Suppressor macrophage (primary cell): ENCODE data around the gene TTLL4.

ENCODE experiments used
- DNase-seq, 4 experiments: peaks; one replicate each; pipeline ENCODE4 v3.0.0-alpha.2; 2020 to 2022
- total RNA-seq, 17 experiments: gene quantifications; one replicate each; lab custom pipeline; 2026; ENCODE audit warnings: mixed read lengths in 6 of 17, inconsistent platforms in 3 of 17; lab: John Stamatoyannopoulos, UW

TTLL4 gene
- total RNA-seq: 5.1 to 88.8 (median 42.6) reads per million in 17 experiments

DNA sequence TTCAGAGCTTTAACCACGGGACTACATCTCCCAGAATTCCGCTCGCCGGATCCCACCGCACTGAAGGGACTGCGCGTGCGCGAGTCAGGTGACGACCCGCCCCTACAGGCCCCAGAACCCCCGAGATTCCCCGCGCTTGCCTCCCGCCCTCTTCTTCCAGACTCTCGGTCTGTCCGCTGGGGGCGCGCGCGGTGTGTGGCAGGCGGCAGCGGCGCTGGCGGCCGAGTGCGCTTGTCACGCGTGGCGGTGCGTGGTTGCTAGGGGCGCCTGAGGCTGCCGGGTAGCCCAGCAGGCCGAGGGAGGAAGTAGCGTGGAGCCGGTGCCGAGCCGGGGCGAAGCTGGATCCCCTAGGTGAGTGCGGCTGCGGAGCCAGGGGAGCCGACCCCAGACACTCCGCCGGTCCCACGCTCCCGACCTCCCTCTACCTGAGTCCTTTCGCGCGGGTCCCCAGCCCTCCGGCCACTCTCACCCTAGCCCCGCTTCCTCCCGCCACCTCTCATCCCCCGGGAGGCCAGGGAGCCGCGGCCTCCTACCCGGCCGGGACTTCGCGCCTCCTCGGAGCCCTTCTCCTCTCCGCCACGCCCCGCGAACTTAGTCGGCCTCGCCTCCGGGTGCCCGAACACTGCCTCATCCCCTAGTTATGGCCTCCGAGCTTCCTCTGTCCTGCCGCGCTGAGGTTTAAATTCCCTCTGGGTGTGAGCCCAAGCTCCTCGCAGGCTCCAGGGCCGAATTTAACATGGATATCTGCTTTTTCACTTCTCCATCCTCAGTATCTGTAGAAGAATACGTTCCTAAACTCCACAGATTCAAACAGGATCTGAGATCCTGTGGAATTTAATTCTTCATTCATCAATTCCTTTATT is at the start of gene TTLL4:
Gene TTLL4, plus strand, starts transcription at position 149 of the 863 bp plus-strand sequence. CDS start 26,842 bp downstream, outside the sequence.
- peak; percentile 99 to 100 (median 100) for DNase-seq

DNA sequence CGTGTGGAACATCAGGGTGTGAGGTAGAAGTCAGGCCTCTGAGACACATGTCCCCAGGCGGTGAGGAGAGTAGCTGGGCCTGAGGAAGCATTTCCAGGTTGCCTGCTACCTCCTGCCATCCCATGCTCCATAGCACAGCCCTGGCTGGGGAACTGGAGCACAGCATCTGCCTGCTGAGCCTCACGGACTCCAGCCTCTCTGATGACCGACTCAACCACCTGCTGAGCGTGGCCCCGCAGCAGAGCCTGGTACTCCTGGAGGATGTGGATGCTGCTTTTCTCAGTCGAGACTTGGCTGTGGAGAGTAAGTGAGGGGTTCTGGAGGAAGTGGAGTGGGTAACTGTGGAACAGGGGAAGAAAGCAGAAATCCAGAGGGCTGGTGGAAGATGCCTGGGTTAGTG is 48.3 kb upstream of the TTLL4 start:
- DNase-seq: no peak

- DNase-seq: no peak
Observed at GRCh38 chr2:218662827-218663226, 47.8 kb upstream of the TTLL4 start.

- DNase-seq: no peak
Observed at GRCh38 chr2:218663901-218664300, 46.7 kb upstream of the TTLL4 start.

- no peak for DNase-seq
Observed at GRCh38 chr2:218664653-218665052, 46.0 kb upstream of the TTLL4 start.

DNA sequence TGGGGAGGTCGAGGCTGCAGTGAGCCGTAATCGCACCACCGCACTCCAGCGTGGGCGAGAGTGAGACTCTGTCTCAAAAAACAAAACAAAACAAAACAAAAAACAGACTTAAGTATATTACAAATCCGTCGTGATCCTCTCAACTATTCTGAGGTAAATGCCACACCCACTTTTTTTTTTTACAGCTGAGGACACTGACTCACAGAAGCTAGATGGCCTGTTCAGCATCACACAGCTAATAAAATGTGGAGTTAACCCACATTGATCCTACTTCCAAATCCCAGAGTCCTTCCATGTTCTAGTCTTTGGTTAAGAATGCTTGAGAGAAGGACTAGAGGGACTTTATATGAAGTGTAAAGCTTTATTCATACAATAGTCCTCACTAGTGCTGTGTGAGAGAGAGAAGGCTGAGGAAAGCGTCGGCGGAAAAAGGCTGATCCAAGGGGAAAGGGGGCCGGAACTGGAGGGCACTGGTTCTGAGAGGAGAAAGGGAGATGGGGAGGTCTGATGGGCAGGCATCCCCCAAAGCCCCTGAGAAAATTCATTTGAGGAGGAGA is 39.5 kb upstream of the TTLL4 start:
- DNase-seq: peak in 1 of 4 experiments; percentile 32

DNA sequence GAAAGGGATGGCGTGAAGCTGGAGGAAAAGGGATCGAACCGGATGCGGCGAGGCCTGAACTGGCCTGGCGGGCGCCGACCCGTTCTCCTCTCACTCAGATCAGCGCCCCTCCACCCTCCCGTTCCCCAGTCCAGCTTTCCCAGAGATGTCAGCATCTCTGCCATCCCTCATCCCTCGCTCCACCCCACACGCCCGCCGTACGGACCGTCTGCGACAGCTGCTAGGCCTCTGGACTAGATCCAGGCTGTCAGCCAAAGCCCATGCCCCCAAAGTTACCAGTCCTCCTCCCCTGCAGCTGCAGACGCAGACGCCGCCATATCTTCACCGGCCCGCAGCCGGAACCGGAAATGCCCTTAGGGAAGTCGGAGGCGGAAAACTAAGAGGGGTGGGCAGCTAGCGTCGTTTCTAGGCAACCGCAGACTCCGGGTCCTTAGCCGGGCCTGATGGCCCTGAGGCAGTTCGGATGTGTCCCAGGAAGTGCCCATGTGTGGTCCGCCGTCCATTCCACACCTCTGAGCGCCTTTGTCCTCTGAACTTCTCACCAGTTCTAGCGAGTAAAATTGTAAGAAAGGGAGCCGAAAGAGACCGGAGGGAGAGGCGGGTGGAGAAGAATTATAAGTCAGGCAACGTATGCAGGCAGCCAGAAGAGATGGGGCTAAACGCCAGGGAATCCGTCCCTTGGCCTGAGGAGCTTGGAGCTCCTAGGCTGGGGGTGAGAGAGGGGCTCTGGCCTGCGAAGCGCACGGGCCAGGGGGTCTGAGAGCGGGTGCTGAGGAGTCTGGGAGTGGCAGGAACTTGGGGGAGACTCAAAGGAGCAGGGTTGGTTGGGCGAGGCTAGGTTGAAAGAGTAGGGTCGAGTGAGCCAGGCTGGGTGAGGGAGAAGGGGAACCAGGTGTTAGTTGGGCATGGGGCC is 38.7 kb upstream of the TTLL4 start, which contains the start of the genes RNF25 and STK36:
Gene RNF25, minus strand, starts transcription at position 349 of the 913 bp plus-strand sequence. Its CDS starts 32 bp downstream, at position 317.
Gene STK36, plus strand, starts transcription at position 433 of the 913 bp plus-strand sequence. CDS start 744 bp downstream, outside the sequence.
- peak; percentile 79 to 91 (median 88) for DNase-seq

DNA sequence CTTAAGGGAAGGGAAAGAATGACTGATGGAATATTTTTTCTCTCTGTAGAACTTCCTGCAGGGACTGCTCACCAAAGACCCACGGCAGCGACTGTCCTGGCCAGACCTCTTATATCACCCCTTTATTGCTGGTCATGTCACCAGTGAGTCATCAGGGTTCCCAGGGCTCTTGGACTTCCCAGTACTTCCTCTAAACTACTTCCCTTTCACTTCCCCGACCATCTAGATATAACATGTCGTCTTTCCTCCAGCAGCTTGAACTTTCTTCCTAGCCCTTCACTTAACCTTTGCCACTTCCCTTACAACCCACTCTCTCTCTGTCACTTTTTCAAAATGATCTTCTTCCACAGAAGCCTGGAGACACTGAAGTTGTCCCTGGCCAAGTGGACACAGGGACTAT is 31.5 kb upstream of the TTLL4 start:
- DNase-seq: peak; percentile 89 to 97 (median 92)

DNA sequence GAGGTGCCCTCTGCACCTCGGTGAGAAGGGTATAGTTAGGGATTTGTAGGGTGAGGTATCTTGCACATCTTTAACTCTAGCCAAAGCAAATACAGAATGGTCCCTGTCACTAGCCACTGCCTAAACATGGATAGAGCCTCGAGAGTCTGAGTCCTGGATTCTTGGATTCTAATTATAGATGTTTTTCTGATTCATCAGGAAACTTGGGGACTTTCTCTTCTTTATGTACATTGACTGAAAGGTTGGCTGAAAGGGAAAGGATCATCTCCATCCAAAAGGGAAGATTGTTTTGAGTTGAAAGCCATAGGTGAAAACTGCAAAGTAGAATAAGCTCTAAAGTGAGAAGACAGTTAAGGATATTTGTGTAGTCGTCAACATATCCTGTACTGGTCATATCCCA is 30.6 kb upstream of the TTLL4 start:
- no peak for DNase-seq

DNA sequence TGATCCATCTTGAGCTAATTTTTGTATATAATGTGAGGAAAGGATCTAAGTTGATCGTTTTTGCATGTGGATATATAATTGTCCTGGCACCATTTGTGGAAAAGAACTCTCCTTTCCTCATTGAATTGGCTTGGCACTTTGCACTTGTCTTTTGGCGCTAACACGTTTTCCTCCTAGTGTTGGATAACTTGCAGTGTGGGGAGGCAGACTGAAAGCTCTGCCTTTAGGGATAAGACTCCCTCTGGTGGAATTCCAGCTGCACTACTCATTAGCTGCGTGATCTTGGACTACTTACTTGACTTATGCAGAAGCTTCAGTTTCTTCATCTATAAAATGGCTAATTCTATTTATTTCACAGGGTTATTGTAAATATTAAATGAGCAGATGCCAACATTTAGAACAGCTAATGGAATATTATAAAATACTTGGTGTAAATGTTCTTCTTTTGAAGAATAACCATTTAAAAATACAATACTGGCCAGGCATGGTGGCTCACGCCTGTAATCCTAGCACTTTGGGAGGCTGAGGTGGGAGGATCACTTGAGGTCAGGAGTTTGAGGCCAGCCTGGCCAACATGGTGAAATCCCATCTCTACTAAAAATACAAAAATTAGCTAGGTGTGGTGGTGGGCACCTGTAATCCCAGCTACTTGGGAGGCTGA is 23.1 kb upstream of the TTLL4 start:
- DNase-seq: peak; percentile 81 to 91 (median 86)

- DNase-seq: no peak
Observed at GRCh38 chr2:218691234-218691633, 19.4 kb upstream of the TTLL4 start.

- no peak for DNase-seq
Observed at GRCh38 chr2:218694405-218695145, 16.1 kb upstream of the TTLL4 start.

- no peak for DNase-seq
Observed at GRCh38 chr2:218698885-218699284, 11.8 kb upstream of the TTLL4 start.

DNA sequence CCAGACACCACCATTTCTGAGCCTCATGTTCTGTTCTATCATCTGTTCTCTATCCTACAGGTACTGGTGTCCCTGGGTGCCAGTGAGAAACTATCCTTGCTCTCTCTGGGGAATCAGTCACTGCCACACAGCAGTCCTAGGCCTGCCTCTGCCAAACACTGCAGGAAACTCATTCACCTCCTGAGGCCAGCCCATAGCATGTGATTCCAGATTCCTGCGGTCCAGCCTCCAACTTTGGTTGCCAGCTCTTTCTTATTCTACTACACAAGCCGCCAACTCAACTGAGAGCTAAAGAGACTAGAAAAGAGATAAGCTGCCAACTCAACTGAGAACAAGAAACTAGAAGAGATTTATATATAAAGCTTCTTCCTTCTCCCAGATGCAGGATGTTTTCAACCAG is 8.8 kb upstream of the TTLL4 start:
- DNase-seq: no peak

DNA sequence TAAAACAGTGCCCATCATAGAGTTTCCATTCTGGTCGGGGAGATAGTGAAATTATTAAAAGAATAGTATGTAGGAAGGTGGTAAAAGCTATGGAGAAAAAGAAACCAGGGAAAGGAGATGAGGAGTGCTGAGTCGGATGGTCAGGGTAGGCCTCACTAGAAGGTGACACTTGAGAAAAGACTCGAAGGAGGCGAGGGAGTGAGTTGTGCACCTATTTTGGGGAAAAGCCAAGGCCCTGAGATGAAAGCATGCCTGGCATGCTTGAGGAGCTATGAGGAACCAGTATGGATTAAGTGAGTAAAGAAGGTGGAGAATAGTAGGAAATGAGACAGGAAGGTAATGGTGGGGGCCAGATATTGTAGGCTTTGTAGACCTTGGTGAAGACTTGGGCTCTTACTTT is 7.3 kb upstream of the TTLL4 start:
- no peak for DNase-seq

DNA sequence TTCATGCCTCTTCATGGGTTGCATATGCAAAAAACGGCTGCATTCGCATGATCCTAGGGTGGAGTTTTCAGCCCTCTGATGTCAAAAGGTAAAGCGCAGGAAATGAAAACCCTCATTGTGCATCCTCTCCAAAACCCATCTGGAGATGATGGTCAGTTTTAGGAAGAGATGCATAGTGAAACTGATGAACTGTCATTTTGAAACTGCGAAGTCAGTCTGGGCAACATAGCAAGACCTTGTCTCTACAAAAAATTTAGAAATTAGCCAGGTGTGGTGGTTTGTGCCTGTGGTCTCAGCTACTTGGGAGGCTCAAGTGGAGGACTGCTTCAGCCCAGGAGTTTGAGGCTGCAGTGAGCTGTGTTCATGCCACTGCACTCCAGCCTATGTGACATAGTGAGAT is 2.5 kb upstream of the TTLL4 start:
- DNase-seq: no peak

GRCh38 chr2:218709908-218710307 is 727 bp upstream of the TTLL4 start:
- DNase-seq: no peak

DNA sequence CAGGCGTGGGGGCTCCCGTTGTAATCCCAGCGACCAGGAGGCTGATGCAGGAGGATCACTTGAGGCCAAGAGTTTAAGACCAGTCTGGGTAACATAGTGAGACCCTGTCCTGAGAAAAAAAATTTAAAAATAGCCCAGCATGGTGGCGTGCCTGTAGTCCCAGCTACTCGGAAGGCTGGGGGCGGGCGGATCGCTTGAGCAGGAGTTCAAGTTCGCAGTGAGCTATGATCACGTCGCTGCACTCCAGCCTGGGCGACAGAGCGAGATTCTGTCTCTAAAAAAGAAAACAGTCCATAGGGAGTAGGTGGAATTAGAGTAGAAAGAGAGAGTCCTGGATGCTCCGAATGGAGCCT is 325 bp upstream of the TTLL4 start:
- DNase-seq: no peak

GRCh38 chr2:218711550-218711929 is 905 bp downstream of the TTLL4 start:
- DNase-seq: no peak

- peak in 3 of 4 experiments; percentile 27 to 43 (median 38) for DNase-seq
Observed at GRCh38 chr2:218713922-218714321, 3.3 kb downstream of the TTLL4 start.

DNA sequence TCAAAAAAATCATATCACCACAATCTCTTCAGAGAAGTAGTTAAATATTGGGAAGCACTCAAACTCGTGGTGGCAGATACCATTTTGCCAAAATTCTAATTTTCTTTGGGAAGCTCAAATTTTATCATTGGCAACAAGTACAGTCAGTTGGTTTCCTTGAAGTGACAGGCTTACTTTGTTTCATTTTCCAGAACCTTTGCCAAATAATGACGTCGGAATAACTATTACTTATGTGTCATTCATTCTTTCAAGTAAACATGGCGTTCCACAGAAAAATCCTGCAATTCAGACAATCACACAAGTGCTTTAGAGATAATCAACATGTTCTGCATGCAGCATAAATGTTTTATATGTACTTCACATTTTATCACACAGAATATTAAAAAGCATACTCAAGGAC is 5.4 kb downstream of the TTLL4 start:
- DNase-seq: no peak

DNA sequence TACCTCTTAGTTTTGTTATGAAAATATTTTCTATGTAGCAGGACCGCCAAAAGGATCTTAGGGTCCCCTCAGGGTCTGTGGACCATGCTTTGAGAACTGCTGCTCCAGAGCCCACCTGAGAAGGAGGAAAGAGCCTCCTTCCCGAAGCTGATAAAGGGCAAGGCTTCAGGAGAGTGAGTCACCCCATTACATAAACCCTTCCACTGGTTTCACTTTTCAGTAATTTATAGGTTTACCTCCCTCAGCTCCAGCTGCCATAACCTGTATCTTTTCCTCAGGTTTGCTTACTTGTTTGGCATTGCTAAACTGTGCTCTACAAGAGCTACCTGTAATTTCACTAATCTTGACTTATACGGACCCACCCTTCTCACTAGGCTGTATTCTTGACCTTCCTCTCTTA is 6.6 kb downstream of the TTLL4 start:
- DNase-seq: no peak
